PC-9 (cell line): ENCODE measurements around the gene NOX5. TPM values are rescaled to one million over a fixed set of nuclear protein-coding genes. Genes with fewer than 3 reads are reported as not detected.

Source experiments
- BruUV-seq: library from RNA; stranded (reverse); fragments of 400-500 nt; replicated peaks from 2 replicates; lab custom pipeline; 2021; lab: Mats Ljungman, UMichigan
- CTCF ChIA-PET: fragments of 300-600 bp; sonication (Branson Sonifier 250); formaldehyde crosslinking; loops from one replicate; lab custom pipeline; 2022; ENCODE audit warnings: antibody characterized with exemption; lab: Charles Lee
- POLR2A ChIA-PET: fragments of 300-600 bp; sonication (Branson Sonifier 250); formaldehyde crosslinking; loops from one replicate; lab custom pipeline; 2022; ENCODE audit warnings: antibody characterized with exemption; ENCODE audit not compliant: unreplicated experiment; lab: Charles Lee
- DNase-seq, 2 experiments: peaks; one replicate each; pipeline versions ENCODE4 v3.0.0 to v3.0.0-alpha.2; 2015 to 2022; ENCODE audit warnings: mixed read lengths in 1 of 2
- H2AFZ ChIP-seq: fragments of 200-600 bp; sonication (generic); 2 replicates; pipeline ENCODE4 v1.8.1; 2017; ENCODE audit warnings: antibody characterized with exemption
- H3F3A ChIP-seq: fragments of 200-600 bp; sonication (generic); 2 replicates; pipeline ENCODE4 v1.8.1; 2017; ENCODE audit warnings: antibody characterized with exemption, mild to moderate bottlenecking, low read depth; ENCODE audit not compliant: insufficient read depth
- H3K27ac ChIP-seq: fragments of 200-600 bp; sonication (generic); 2 replicates; pipeline ENCODE4 v1.6.1; 2016; ENCODE audit warnings: mixed run types
- H3K27me3 ChIP-seq: fragments of 200-600 bp; sonication (generic); 2 replicates; pipeline ENCODE4 v1.6.1; 2016; ENCODE audit warnings: low read depth, mixed run types; ENCODE audit not compliant: insufficient read depth
- H3K36me3 ChIP-seq: fragments of 200-600 bp; sonication (generic); 2 replicates; pipeline ENCODE4 v1.6.1; 2016; ENCODE audit warnings: low read depth, mixed run types
- H3K4me1 ChIP-seq: fragments of 200-600 bp; sonication (generic); replicated peaks from 2 replicates; pipeline ENCODE4 v1.6.1; 2016; ENCODE audit warnings: mixed run types; ENCODE audit not compliant: insufficient read depth
- H3K4me2 ChIP-seq: fragments of 200-600 bp; sonication (generic); 2 replicates; pipeline ENCODE4 v1.6.1; 2017; ENCODE audit warnings: mixed run types
- H3K4me3 ChIP-seq: fragments of 200-600 bp; sonication (generic); 2 replicates; pipeline ENCODE4 v1.6.1; 2016; ENCODE audit warnings: mixed run types
- H3K79me2 ChIP-seq: fragments of 200-600 bp; sonication (generic); 2 replicates; pipeline ENCODE4 v1.6.1; 2017; ENCODE audit warnings: low read depth, mixed run types
- H3K9me2 ChIP-seq: fragments of 200-600 bp; sonication (generic); 2 replicates; pipeline ENCODE4 v1.8.1; 2017; ENCODE audit warnings: mild to moderate bottlenecking; ENCODE audit not compliant: insufficient read depth
- H3K9me3 ChIP-seq: fragments of 200-600 bp; sonication (generic); 2 replicates; pipeline ENCODE4 v1.8.1; 2016; ENCODE audit warnings: low read depth; ENCODE audit not compliant: insufficient read depth
- H4K20me1 ChIP-seq: fragments of 200-600 bp; sonication (generic); 2 replicates; pipeline ENCODE4 v1.8.1; 2017; ENCODE audit not compliant: insufficient read depth
- CTCF ChIP-seq: fragments of 200-600 bp; sonication (generic); conservative IDR thresholded peaks from 2 replicates; pipeline ENCODE4 v1.6.1; 2017; ENCODE audit warnings: mixed run types, antibody characterized with exemption, mild to moderate bottlenecking, moderate library complexity
- EZH2 ChIP-seq: fragments of 200-600 bp; sonication (generic); IDR thresholded peaks from 2 replicates; pipeline ENCODE4 v1.8.0; 2017; ENCODE audit warnings: antibody characterized with exemption, low read depth
- intact Hi-C: fragments of 100-400 bp; cut with micrococcal nuclease; formaldehyde crosslinking; loops from one replicate; pipeline ENCODE4 v1.10.0; 2022; ENCODE audit not compliant: unreplicated experiment
- total RNA-seq: library from RNA; stranded (reverse); gene quantifications from 2 replicates; pipeline ENCODE4 v1.2.3, GENCODE V29; 2021

The NOX5 gene
- total RNA-seq, 1 experiment from 2014 or later: 1.5 TPM

DNA sequence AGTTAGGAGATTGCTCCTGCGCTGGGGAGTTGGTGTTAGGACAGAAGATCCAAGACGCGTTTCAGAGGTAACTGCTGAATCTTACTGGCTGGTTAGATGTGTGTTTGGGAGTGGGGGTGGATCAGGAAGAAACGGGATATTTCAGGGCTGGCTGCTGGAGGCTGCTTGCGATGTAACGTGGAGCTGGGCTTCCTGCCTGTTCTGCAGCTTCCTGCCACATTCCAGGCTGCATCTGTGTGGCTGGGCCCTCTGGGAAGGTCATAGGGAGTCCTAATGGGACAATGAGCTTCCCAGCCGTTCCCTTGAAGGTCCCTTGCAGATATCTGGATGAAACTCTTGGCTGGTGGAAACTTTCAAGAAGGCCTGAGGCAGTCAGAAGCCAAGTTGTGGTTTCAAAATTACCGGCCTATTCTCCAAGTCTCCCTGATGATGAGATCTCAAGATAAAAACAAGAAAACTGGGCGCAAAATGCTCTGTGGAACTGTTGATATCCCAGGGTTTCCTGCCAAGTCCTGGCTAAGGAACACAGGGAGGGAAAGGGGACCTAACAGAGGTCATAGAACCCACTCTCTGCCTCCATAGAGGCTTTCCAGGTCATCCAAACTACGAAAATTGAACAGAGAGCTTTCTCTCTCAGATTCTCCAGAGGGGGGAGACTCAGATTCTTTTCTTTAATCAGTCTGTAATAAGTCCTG is 67.0 kb downstream of the NOX5 start:
- CTCF ChIA-PET: no interaction called here
- POLR2A ChIA-PET: interaction anchor here (0.5 to 1.4 kb wide), 6 partner anchors 12 to 371 kb away, joined by 3 to 5 read pairs (median 3); partner anchors contain the start of gene RPLP1
- peaks cover 56% of the 10 kb centered on the region for H3K4me1 ChIP-seq

GRCh38 chr15:69082021-69082502 is 67.6 kb downstream of the NOX5 start:
- TF ChIP-seq EZH2 (no peak), CTCF (no peak)
- Histone ChIP-seq H3K9me3 (no peaks in the 10 kb centered on the region), H3F3A (peaks cover 18% of the 10 kb centered on the region; the same call in 1 of the 2 replicates), H3K4me3 (no peak overlapping the region; the same call in 1 of the 2 replicates), H3K4me2 (peak overlapping the region; percentile 61), H3K27me3 (no peaks in the 10 kb centered on the region), H3K9me2 (no peaks in the 10 kb centered on the region), H4K20me1 (no peaks in the 10 kb centered on the region), H3K4me1 (peaks cover 62% of the 10 kb centered on the region), H3K79me2 (no peaks in the 10 kb centered on the region), H3K36me3 (no peaks in the 10 kb centered on the region), H3K27ac (peak overlapping the region; percentile 54), H2AFZ (no peak overlapping the region)
- intact Hi-C loops: no loop called here
- POLR2A ChIA-PET: interaction anchor here (0.5 to 1.0 kb wide), 5 partner anchors 11 to 371 kb away, joined by 3 to 4 read pairs (median 3); partner anchors contain the start of gene RPLP1
- CTCF ChIA-PET: no interaction called here
- BruUV-seq: no TSS peak
- peak in 1 of 2 experiments; percentile 54 for DNase-seq

More for the DNA sequence above, 67.0 kb downstream of the NOX5 start:
- TF ChIP-seq CTCF (no peak), EZH2 (no peak)
- H3K9me3 ChIP-seq: no peaks in the 10 kb centered on the region
- H4K20me1 ChIP-seq: no peaks in the 10 kb centered on the region
- H3K4me3 ChIP-seq: no peak overlapping the region
- peak in 1 of 2 experiments; percentile 44 for DNase-seq
- intact Hi-C loops: no loop called here
- peaks cover 17% of the 10 kb centered on the region; the same call in 1 of the 2 replicates for H3F3A ChIP-seq
- H3K9me2 ChIP-seq: no peaks in the 10 kb centered on the region
- BruUV-seq: TSS peak; percentile 19
- H3K27ac ChIP-seq: peak overlapping the region; percentile 54
- peak overlapping the region; percentile 61 for H3K4me2 ChIP-seq
- no peaks in the 10 kb centered on the region for H3K79me2 ChIP-seq
- H3K36me3 ChIP-seq: no peaks in the 10 kb centered on the region
- no peaks in the 10 kb centered on the region for H3K27me3 ChIP-seq
- no peak overlapping the region for H2AFZ ChIP-seq

DNA sequence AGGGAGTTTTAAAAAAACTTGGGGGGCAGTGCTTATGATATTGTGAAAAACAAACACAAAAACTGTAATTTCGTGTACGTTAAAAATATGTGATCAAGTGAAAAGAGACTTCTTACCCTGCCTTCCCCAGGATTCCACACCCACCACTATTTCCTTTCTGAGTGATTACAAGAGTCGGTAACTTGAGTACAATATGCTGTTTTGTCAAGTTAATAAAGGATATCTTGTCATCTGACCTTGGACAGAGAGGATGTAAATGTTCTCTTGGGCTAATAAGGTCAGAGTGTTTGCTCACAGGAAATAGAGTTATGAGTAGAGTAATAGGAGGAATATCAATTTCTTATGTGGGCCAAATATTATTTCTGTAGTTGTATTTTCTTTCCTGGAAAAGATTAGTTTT is 68.1 kb downstream of the NOX5 start:
- ChIA-PET CTCF (no interaction called here), POLR2A (interaction anchor here (0.5 to 1.0 kb wide), 3 partner anchors 10 to 330 kb away, joined by 3 to 4 read pairs (median 3); no protein-coding TSS in a partner anchor)
- Histone ChIP-seq H3K27ac (peak overlapping the region; percentile 54), H4K20me1 (no peaks in the 10 kb centered on the region), H2AFZ (no peak overlapping the region), H3K9me3 (no peaks in the 10 kb centered on the region), H3K9me2 (no peaks in the 10 kb centered on the region), H3K4me2 (peak overlapping the region; percentile 61), H3K27me3 (no peaks in the 10 kb centered on the region), H3F3A (peaks cover 23% of the 10 kb centered on the region; the same call in 1 of the 2 replicates), H3K36me3 (no peaks in the 10 kb centered on the region), H3K4me3 (no peak overlapping the region; the same call in 1 of the 2 replicates), H3K79me2 (no peaks in the 10 kb centered on the region), H3K4me1 (peaks cover 67% of the 10 kb centered on the region)
- intact Hi-C loops: no loop called here
- no peak for DNase-seq
- TF ChIP-seq CTCF: no peak
- TF ChIP-seq EZH2: no peak
- BruUV-seq: no TSS peak
